H1 (cell line): Measurements from ENCODE around the gene LRRIQ3. TPM values are rescaled to one million over a fixed set of nuclear protein-coding genes. Genes with fewer than 3 reads are reported as not detected.
A peak's percentile ranks its signal among the peaks of the same experiment; 100 is the strongest.

Source experiments
- EGR1 ChIP-seq: IDR thresholded peaks from 2 replicates; pipeline ENCODE4 v1.6.1; 2011; ENCODE audit warnings: low read depth, low read length, borderline replicate concordance
- EZH2 ChIP-seq: fragments of 200-600 bp; sonication (generic); IDR thresholded peaks from 2 replicates; pipeline ENCODE4 v1.7.1; 2012; ENCODE audit warnings: low read depth, mild to moderate bottlenecking, moderate library complexity, low read length, inconsistent platforms; ENCODE audit not compliant: severe bottlenecking
- FOSL1 ChIP-seq: IDR thresholded peaks from 2 replicates; pipeline ENCODE4 v1.6.1; 2011; ENCODE audit warnings: mild to moderate bottlenecking, low read depth, low read length, moderate library complexity; ENCODE audit not compliant: insufficient read depth
- HDAC2 ChIP-seq, 2 experiments: fragments of 300-600 bp in 1 of 2; sonication (generic) in 1 of 2; IDR thresholded peaks; 2 replicates each; pipeline ENCODE4 v1.6.1; 2011 to 2012; ENCODE audit warnings: low read depth in 2 of 2, low read length in 2 of 2, mild to moderate bottlenecking in 2 of 2, moderate library complexity in 2 of 2, borderline replicate concordance in 1 of 2, inconsistent platforms in 1 of 2
- NRF1 ChIP-seq: IDR thresholded peaks from 2 replicates; pipeline ENCODE4 v1.6.1; 2011; ENCODE audit warnings: mild to moderate bottlenecking, low read depth, low read length, improper control_type of control experiment
- SP1 ChIP-seq: IDR thresholded peaks from 2 replicates; pipeline ENCODE4 v1.6.1; 2011; ENCODE audit warnings: low read depth, low read length
- polyA plus RNA-seq, 7 experiments: library from polyadenylated mRNA; depleted of rRNA in 3 of 7; stranded (reverse) in 5 of 7; unstranded in 2 of 7; fragments of >200 nt in 5 of 7; fragments of 200-250 nt in 2 of 7; gene quantifications; 1 replicate in 5 of 7; 2 replicates in 1 of 7; 4 replicates in 1 of 7; pipeline versions ENCODE4 v1.2.1 to v1.2.3, GENCODE V29; 2011 to 2013; ENCODE audit warnings: missing spikeins in 2 of 7, mixed read lengths in 2 of 7
- total RNA-seq: library from RNA; stranded (reverse); fragmentation: NEBNext Ultra II Directional; extraction: Animal tissue kit (Norgen Biotek cat#: 25700); gene quantifications from 2 replicates; pipeline ENCODE4 v1.2.1, GENCODE V29; 2021
- TF ChIP-seq, protein P1 (sequence below): fragments of 300-600 bp; sonication (generic); IDR thresholded peaks from 2 replicates; pipeline ENCODE4 v1.7.1; 2012; ENCODE audit warnings: low read length, moderate library complexity, mild to moderate bottlenecking, inconsistent platforms; ENCODE audit not compliant: insufficient replicate concordance
- TF ChIP-seq, protein P2 (sequence below): IDR thresholded peaks from 2 replicates; pipeline ENCODE4 v1.6.1; 2011; ENCODE audit warnings: low read depth, mild to moderate bottlenecking, low read length; ENCODE audit not compliant: insufficient read depth

Gene LRRIQ3
- total and polyA plus RNA-seq, 2 of the 8 experiments (the other 6 are each of a cell fraction or from before 2014, with no cell fraction given) = 0.08 to 0.19 TPM

DNA sequence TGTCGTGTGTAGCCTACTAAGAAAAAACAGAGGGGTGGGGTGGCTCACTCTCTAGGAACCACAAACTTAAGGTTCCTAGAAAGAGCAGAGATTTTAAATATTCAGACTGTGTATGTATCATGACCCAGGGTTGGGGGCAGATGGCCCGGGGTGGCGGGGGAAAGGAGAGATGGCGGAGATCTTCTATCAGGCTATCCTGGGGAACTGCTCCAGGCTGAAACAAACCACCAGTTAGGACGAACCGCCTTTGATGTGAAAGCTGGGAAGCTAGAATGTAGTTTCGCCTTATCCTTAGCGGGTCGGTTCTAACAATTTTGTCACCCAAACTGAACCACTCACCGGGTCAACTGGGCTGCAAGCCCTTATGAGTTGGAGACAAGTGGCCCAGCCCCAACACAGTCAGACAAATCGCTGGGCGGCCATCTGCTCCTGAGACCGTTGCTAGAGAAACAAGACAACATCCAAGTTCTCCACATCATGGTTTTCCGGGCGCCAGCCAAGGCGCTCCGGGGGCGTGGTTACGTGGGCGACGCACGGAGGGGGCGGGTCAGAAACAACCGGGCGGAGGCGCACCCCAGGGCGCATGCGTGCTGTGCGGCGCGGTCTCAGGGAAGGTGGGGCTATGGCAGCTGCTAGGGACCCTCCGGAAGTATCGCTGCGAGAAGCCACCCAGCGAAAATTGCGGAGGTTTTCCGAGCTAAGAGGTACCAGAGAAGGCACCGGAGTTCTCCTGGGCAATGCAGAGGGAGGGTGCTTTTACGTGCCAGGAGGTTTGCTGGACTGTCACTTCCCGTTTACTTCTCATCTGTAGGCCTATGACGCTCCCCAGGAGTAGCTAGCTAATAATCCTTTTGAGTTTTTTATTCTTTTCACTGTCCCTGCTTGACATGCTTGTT lies at the start of gene LRRIQ3, which contains the start of gene FPGT (continued):
- TF ChIP-seq, protein P1, sequence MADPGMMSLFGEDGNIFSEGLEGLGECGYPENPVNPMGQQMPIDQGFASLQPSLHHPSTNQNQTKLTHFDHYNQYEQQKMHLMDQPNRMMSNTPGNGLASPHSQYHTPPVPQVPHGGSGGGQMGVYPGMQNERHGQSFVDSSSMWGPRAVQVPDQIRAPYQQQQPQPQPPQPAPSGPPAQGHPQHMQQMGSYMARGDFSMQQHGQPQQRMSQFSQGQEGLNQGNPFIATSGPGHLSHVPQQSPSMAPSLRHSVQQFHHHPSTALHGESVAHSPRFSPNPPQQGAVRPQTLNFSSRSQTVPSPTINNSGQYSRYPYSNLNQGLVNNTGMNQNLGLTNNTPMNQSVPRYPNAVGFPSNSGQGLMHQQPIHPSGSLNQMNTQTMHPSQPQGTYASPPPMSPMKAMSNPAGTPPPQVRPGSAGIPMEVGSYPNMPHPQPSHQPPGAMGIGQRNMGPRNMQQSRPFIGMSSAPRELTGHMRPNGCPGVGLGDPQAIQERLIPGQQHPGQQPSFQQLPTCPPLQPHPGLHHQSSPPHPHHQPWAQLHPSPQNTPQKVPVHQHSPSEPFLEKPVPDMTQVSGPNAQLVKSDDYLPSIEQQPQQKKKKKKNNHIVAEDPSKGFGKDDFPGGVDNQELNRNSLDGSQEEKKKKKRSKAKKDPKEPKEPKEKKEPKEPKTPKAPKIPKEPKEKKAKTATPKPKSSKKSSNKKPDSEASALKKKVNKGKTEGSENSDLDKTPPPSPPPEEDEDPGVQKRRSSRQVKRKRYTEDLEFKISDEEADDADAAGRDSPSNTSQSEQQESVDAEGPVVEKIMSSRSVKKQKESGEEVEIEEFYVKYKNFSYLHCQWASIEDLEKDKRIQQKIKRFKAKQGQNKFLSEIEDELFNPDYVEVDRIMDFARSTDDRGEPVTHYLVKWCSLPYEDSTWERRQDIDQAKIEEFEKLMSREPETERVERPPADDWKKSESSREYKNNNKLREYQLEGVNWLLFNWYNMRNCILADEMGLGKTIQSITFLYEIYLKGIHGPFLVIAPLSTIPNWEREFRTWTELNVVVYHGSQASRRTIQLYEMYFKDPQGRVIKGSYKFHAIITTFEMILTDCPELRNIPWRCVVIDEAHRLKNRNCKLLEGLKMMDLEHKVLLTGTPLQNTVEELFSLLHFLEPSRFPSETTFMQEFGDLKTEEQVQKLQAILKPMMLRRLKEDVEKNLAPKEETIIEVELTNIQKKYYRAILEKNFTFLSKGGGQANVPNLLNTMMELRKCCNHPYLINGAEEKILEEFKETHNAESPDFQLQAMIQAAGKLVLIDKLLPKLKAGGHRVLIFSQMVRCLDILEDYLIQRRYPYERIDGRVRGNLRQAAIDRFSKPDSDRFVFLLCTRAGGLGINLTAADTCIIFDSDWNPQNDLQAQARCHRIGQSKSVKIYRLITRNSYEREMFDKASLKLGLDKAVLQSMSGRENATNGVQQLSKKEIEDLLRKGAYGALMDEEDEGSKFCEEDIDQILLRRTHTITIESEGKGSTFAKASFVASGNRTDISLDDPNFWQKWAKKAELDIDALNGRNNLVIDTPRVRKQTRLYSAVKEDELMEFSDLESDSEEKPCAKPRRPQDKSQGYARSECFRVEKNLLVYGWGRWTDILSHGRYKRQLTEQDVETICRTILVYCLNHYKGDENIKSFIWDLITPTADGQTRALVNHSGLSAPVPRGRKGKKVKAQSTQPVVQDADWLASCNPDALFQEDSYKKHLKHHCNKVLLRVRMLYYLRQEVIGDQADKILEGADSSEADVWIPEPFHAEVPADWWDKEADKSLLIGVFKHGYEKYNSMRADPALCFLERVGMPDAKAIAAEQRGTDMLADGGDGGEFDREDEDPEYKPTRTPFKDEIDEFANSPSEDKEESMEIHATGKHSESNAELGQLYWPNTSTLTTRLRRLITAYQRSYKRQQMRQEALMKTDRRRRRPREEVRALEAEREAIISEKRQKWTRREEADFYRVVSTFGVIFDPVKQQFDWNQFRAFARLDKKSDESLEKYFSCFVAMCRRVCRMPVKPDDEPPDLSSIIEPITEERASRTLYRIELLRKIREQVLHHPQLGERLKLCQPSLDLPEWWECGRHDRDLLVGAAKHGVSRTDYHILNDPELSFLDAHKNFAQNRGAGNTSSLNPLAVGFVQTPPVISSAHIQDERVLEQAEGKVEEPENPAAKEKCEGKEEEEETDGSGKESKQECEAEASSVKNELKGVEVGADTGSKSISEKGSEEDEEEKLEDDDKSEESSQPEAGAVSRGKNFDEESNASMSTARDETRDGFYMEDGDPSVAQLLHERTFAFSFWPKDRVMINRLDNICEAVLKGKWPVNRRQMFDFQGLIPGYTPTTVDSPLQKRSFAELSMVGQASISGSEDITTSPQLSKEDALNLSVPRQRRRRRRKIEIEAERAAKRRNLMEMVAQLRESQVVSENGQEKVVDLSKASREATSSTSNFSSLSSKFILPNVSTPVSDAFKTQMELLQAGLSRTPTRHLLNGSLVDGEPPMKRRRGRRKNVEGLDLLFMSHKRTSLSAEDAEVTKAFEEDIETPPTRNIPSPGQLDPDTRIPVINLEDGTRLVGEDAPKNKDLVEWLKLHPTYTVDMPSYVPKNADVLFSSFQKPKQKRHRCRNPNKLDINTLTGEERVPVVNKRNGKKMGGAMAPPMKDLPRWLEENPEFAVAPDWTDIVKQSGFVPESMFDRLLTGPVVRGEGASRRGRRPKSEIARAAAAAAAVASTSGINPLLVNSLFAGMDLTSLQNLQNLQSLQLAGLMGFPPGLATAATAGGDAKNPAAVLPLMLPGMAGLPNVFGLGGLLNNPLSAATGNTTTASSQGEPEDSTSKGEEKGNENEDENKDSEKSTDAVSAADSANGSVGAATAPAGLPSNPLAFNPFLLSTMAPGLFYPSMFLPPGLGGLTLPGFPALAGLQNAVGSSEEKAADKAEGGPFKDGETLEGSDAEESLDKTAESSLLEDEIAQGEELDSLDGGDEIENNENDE = no peak
- TF ChIP-seq EZH2 = no peak
- TF ChIP-seq, protein P2, sequence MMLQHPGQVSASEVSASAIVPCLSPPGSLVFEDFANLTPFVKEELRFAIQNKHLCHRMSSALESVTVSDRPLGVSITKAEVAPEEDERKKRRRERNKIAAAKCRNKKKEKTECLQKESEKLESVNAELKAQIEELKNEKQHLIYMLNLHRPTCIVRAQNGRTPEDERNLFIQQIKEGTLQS = no peak
- no peak for TF ChIP-seq FOSL1
- TF ChIP-seq EGR1 = peak; percentile 82; the same call in 1 of the 2 replicates
- TF ChIP-seq HDAC2 (IDR thresholded peaks at IDR 0.05; ENCODE audit: borderline replicate concordance in 1 of 2, low read depth in 2 of 2, low read length in 2 of 2) = no peak
- TF ChIP-seq SP1 = 0 out of 2 replicates have a peak, but pooled peaks have one; percentile 41
- peak; percentile 63 for TF ChIP-seq NRF1
